Measurements from ENCODE around the gene EIF5. TPM values are rescaled to one million over a fixed set of nuclear protein-coding genes. Genes with fewer than 3 reads are reported as not detected.

EIF5 gene
- total RNA-seq, 2 donors from 2014 or later: 246 to 316 TPM

GRCh38 chr14:103393070-103393469 lies 59.0 kb downstream of the EIF5 start:
- no peaks in the 10 kb centered on the region for H3K36me3 Mint-ChIP-seq
- peaks cover 36 to 43% of the 10 kb centered on the region in 2 donors for H3K4me1 Mint-ChIP-seq (ENCODE audit: low read depth in 2 of 2)
- H3K27ac Mint-ChIP-seq: no peak overlapping the region
- H3K9me3 Mint-ChIP-seq: no peaks in the 10 kb centered on the region
- ATAC-seq (no peak), DNase-seq (ENCODE audit: low spot score) (no peak)
- H3K27me3 Mint-ChIP-seq: no peaks in the 10 kb centered on the region
- H3K4me3 Mint-ChIP-seq: no peak overlapping the region

DNA sequence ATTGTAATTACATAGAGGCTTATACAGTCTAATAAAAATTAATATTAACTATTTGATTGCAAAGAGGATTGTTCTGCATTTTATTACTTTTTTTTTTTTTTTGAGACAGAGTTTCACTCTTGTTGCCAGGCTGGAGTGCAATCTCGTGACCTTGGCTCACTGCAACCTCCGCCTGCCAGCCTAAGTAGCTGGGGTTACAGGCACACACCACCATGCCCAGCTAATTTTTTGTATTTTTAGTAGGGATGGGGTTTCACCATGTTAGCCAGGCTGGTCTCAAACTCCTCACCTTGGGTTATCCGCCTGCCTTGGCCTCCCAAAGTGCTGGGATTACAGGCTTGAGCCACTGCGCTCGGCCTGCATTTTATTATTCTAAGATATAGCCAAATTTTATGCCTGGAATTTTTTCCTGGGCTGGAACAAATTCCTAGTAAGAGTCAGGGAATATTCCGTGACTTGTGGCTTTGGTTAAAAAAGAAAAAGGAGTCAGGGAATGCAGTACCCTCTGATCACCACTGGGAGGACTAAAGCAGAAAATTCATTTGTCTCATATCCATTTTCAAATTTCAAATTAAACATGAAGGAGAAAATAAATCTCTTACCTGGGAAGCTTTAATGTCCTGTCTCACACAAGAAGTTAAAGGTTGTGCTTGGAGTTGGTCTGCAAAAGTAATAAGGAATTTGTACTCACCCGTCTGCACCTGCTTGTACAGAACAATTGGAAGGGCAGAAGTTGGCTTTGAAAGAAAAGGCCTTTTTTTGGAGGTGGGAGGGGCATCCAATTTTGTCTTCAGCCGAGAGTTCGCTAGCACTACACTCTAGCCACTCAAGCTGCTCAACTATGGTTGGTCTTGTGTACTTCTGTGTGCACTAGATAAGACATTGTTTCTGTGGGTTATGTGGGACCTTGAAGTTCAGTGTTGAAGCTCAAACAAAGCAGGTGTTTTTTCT lies 59.9 kb downstream of the EIF5 start:
- Mint-ChIP-seq H3K9me3 (no peaks in the 10 kb centered on the region), H3K4me3 (peak overlapping the region; percentile 4), H3K27me3 (no peaks in the 10 kb centered on the region), H3K4me1 (ENCODE audit: low read depth in 2 of 2) (peaks cover 35 to 43% of the 10 kb centered on the region in 2 donors), H3K36me3 (no peaks in the 10 kb centered on the region), H3K27ac (peak overlapping the region in 1 of 2 donors; percentile 56)
- ATAC-seq (no peak), DNase-seq (ENCODE audit: low spot score) (no peak)

Other genes starting within 250 kb of the EIF5 start
- not detected for gene EXOC3L4, start 239.5 kb upstream of the EIF5 start, total RNA-seq
- gene TNFAIP2, start 210.8 kb upstream of the EIF5 start, total RNA-seq: 1 to 10 TPM; 8.1 to 9.6 TPM
- gene MARK3, start 51.2 kb downstream of the EIF5 start, total RNA-seq: 100 to 1,000 TPM; 101 to 165 TPM
- 1 to 10 TPM; 3.0 to 4.6 TPM for gene CKB, start 188.6 kb downstream of the EIF5 start, total RNA-seq
- 10 to 100 TPM; 13.2 to 29.7 TPM for gene TRMT61A, start 195.0 kb downstream of the EIF5 start, total RNA-seq
- 10 to 100 TPM; 27.4 to 29.6 TPM for gene BAG5, start 228.4 kb downstream of the EIF5 start, total RNA-seq
- gene COA8, start 228.7 kb downstream of the EIF5 start, total RNA-seq: 10 to 100 TPM; 35.8 to 38.3 TPM

Data from natural killer cell treated with Interleukin-12 subunit alpha and Interleukin-12 subunit beta and Interleukin-15 and Interleukin-18, amount 100 ng/mL, for 72 hours (primary cell).